ENCODE data around the gene SCRN2.

SCRN2 gene

GRCh38 chr17:47853616-47854015 lies 12.5 kb upstream of the SCRN2 start:
- no peak for TF ChIP-seq CTCF (IDR thresholded peaks at IDR 0.05; ENCODE audit: control insufficient read depth, insufficient read depth, low read depth, low read length, missing control alignments)
- H3K4me3 ChIP-seq (ENCODE audit: control insufficient read depth, low read depth, low read length): no peak overlapping the region
- no peak for DNase-seq (ENCODE audit: low read depth)

- no peak for DNase-seq (ENCODE audit: low read depth)
- TF ChIP-seq CTCF (IDR thresholded peaks at IDR 0.05; ENCODE audit: control insufficient read depth, insufficient read depth, low read depth, low read length, missing control alignments): no peak
- no peak overlapping the region for H3K4me3 ChIP-seq (ENCODE audit: control insufficient read depth, low read depth, low read length)
Measured at GRCh38 chr17:47852113-47852949, 11.3 kb upstream of the SCRN2 start.

- DNase-seq (ENCODE audit: low read depth): no peak
- no peak for TF ChIP-seq CTCF (IDR thresholded peaks at IDR 0.05; ENCODE audit: control insufficient read depth, insufficient read depth, low read depth, low read length, missing control alignments)
- H3K4me3 ChIP-seq (ENCODE audit: control insufficient read depth, low read depth, low read length): no peak overlapping the region
Measured at GRCh38 chr17:47851764-47852112, 10.7 kb upstream of the SCRN2 start.

DNA sequence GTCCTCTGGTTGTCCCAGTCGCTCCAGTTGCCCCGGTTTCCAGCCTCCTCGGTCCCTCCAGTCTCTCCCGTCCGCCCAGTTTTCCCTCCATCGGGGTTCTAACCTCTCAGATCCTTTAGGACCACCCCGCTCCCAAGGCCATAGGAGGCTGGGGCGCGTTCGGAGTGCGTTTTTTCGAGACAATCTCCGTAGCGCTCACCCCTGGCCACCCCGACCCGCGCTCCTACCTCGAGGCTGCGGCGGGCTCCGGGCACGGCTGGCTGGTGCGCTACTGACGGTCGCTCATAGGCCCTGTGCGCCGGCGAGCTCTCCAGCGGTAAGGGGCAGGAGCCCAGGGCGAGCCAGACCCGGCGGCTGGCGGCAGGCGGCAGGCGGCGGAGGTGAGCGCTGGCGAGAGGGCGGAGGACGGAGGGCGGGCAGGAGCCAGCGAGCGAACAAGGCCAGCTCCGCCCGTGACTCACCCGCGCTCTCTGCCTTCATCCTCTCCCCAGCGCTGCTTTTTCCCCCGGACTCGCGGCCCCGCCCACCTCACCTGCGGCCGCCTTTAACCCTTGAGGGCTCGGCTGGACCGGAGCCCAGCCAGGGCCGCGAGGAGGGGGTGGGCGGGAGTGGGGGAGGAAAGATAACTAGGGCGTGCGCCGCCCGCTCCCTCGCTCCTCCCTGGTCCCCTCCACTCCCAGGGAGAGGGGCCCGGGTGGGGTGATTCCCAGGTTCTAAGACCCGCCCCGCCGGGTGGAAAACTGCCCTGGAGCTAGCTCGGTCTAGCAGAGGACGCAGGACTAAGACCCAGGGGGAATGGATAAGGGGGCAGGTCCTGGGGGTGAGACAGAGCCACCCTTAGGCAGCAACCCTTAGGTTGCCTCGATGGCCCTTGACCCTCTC lies 9.9 kb upstream of the SCRN2 start, which contains the start of gene SP6:
Gene SP6 (minus strand): TSS at position 472 of the 882 bp plus-strand sequence. CDS start 2,734 bp downstream, outside the sequence.
- no peak for DNase-seq (ENCODE audit: low read depth)
- peak within 1 kb of the TSS; percentile 50 for H3K4me3 ChIP-seq (ENCODE audit: control insufficient read depth, low read depth, low read length)
- peak; percentile 12 for TF ChIP-seq CTCF (IDR thresholded peaks at IDR 0.05; ENCODE audit: control insufficient read depth, insufficient read depth, low read depth, low read length, missing control alignments)

DNA sequence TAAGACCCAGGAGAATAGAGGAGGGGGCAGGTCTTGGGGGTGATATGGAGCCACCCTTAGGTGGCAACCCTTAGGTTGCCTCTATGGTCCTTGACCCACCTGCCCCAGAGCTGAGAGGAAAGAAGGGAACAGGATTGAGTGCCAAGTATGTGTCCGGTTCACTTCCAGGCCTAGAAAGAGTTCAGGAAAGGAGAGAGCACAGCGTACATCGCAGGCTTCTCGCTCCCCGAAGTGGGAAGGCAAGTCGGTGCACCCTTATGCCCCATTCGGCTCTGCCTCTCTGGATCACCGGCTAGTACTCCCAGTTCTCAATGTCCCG lies 9.3 kb upstream of the SCRN2 start:
- TF ChIP-seq CTCF (IDR thresholded peaks at IDR 0.05; ENCODE audit: control insufficient read depth, insufficient read depth, low read depth, low read length, missing control alignments): no peak
- peak overlapping the region; percentile 50 for H3K4me3 ChIP-seq (ENCODE audit: control insufficient read depth, low read depth, low read length)

DNA sequence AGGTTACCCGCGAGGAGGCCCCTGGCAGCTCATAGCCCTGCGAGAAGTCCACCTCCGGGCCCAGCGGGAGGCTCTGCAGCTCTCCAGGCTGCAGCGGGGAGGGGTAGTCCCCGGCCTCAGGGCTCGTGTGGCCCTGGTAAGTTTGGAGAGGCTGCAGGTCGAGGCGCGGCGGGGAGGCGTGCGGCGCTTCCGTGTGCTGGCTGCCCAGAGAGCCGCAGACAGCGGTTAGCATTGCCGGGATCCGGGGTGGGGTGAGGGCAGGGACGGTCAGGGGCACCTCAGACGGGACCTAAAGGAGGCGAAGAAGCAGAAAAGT lies 7.1 kb upstream of the SCRN2 start:
- TF ChIP-seq CTCF (IDR thresholded peaks at IDR 0.05; ENCODE audit: control insufficient read depth, insufficient read depth, low read depth, low read length, missing control alignments): no peak
- DNase-seq (ENCODE audit: low read depth): no peak
- H3K4me3 ChIP-seq (ENCODE audit: control insufficient read depth, low read depth, low read length): no peak overlapping the region

More for the DNA sequence above, 9.3 kb upstream of the SCRN2 start:
- DNase-seq (ENCODE audit: low read depth): no peak
